H1 (cell line): ENCODE data around the gene PEPD. TPM values are rescaled to one million over a fixed set of nuclear protein-coding genes. Genes with fewer than 3 reads are reported as not detected.

Experiments used
- CTCF ChIA-PET: fragments of 300-600 bp; sonication (Branson Sonifier 250); formaldehyde crosslinking; loops from one replicate; lab custom pipeline; 2021; ENCODE audit not compliant: partially characterized antibody; lab: Charles Lee
- POLR2A ChIA-PET: fragments of 300-600 bp; sonication (Branson Sonifier 250); formaldehyde crosslinking; loops from one replicate; lab custom pipeline; 2021; ENCODE audit warnings: inconsistent platforms; ENCODE audit not compliant: partially characterized antibody; lab: Charles Lee
- DNase-seq, 2 experiments: peaks; one replicate each; pipeline versions ENCODE4 v3.0.0 to v3.0.0-alpha.2; 2010 to 2022; ENCODE audit warnings: low spot score in 2 of 2, low read depth in 1 of 2, mixed read lengths in 1 of 2
- FAIRE-seq: peaks from 2 replicates; lab custom pipeline; 2011; peaks lifted over from hg19 to GRCh38; lab: Jason Lieb, UNC
- H2AFZ ChIP-seq: 2 replicates; pipeline ENCODE4 v1.8.1; 2012; ENCODE audit warnings: low read length, inconsistent platforms
- H2AK5ac ChIP-seq: 2 replicates; pipeline ENCODE4 v1.6.1; 2013; ENCODE audit warnings: low read depth, low read length
- H2BK120ac ChIP-seq: replicated peaks from 2 replicates; pipeline ENCODE3; 2013; ENCODE audit warnings: low read depth, low read length, inconsistent platforms
- H2BK12ac ChIP-seq: 2 replicates; pipeline ENCODE4 v1.6.1; 2013; ENCODE audit warnings: low read depth, low read length
- H2BK15ac ChIP-seq: 2 replicates; pipeline ENCODE4 v1.6.1; 2013; ENCODE audit warnings: low read length
- H2BK20ac ChIP-seq: 2 replicates; pipeline ENCODE4 v1.6.1; 2013; ENCODE audit warnings: low read length
- H2BK5ac ChIP-seq: 2 replicates; pipeline ENCODE4 v1.6.1; 2013; ENCODE audit warnings: low read depth, low read length
- H3K14ac ChIP-seq: 2 replicates; pipeline ENCODE4 v1.6.1; 2013; ENCODE audit warnings: inconsistent platforms; ENCODE audit not compliant: insufficient read length
- H3K18ac ChIP-seq: 2 replicates; pipeline ENCODE4 v1.6.1; 2013; ENCODE audit warnings: low read length; ENCODE audit errors: extremely low read depth
- H3K23ac ChIP-seq: 2 replicates; pipeline ENCODE4 v1.6.1; 2013; ENCODE audit warnings: inconsistent platforms; ENCODE audit not compliant: insufficient read length
- H3K23me2 ChIP-seq: 2 replicates; pipeline ENCODE4 v1.6.1; 2013; ENCODE audit warnings: low read depth, low read length
- H3K27ac ChIP-seq: 2 replicates; pipeline ENCODE4 v1.6.1; 2011; ENCODE audit warnings: low read depth, low read length, inconsistent platforms
- H3K27me3 ChIP-seq, 4 experiments: replicated peaks in 1 of 4; 1 replicate in 1 of 4; 2 replicates in 3 of 4; pipeline versions ENCODE4 v1.6.1 to v1.8.1; 2011 to 2013; ENCODE audit warnings: low read length in 3 of 4, mild to moderate bottlenecking in 3 of 4, inconsistent platforms in 2 of 4, mixed read lengths in 2 of 4, moderate library complexity in 1 of 4; ENCODE audit not compliant: control insufficient read depth in 3 of 4, insufficient read depth in 3 of 4; ENCODE audit errors: extremely low read depth in 1 of 4
- H3K36me3 ChIP-seq, 4 experiments: 2 replicates each; pipeline versions ENCODE4 v1.6.1 to v1.8.1; 2011 to 2013; ENCODE audit warnings: mild to moderate bottlenecking in 4 of 4, low read length in 3 of 4, moderate library complexity in 2 of 4, control low read depth in 1 of 4, inconsistent platforms in 1 of 4; ENCODE audit not compliant: insufficient read depth in 4 of 4, control insufficient read depth in 2 of 4
- H3K4ac ChIP-seq: replicated peaks from 2 replicates; pipeline ENCODE3; 2013; ENCODE audit warnings: low read length, low read depth, mixed read lengths, inconsistent platforms; ENCODE audit not compliant: insufficient read length
- H3K4me1 ChIP-seq, 4 experiments: replicated peaks in 1 of 4; 1 replicate in 1 of 4; 2 replicates in 3 of 4; pipeline versions ENCODE4 v1.6.1 to v1.8.1; 2011 to 2013; ENCODE audit warnings: low read length in 3 of 4, inconsistent platforms in 2 of 4, mixed read lengths in 1 of 4; ENCODE audit not compliant: insufficient read depth in 4 of 4, control insufficient read depth in 3 of 4
- H3K4me2 ChIP-seq, 2 experiments: 2 replicates each; pipeline versions ENCODE4 v1.6.1 to v1.8.1; 2011 to 2013; ENCODE audit warnings: low read depth in 2 of 2, low read length in 2 of 2, control low read depth in 1 of 2, inconsistent platforms in 1 of 2, mild to moderate bottlenecking in 1 of 2; ENCODE audit not compliant: insufficient read depth in 1 of 2
- H3K4me3 ChIP-seq, 4 experiments: fragments of 200-600, 300-600 bp in 1 of 4; sonication (generic), shearing (Covaris generic), sonication (Bioruptor Twin) in 1 of 4; 2 replicates each; pipeline versions ENCODE4 v1.5.1 to v1.8.1; 2011 to 2016; ENCODE audit warnings: low read length in 4 of 4, low read depth in 3 of 4, control low read depth in 2 of 4, inconsistent platforms in 2 of 4, mild to moderate bottlenecking in 2 of 4, mixed read lengths in 1 of 4, moderate library complexity in 1 of 4; ENCODE audit not compliant: insufficient read depth in 2 of 4; ENCODE audit errors: extremely low read depth in 1 of 4
- H3K56ac ChIP-seq: replicated peaks from 2 replicates; pipeline ENCODE3; 2013; ENCODE audit warnings: low read depth, mild to moderate bottlenecking, mixed read lengths, low read length, inconsistent platforms; ENCODE audit not compliant: insufficient read length
- H3K79me1 ChIP-seq: 2 replicates; pipeline ENCODE4 v1.6.1; 2013; ENCODE audit warnings: low read depth, low read length, control low read depth
- H3K79me2 ChIP-seq, 2 experiments: 2 replicates each; pipeline versions ENCODE4 v1.6.1 to v1.8.1; 2012 to 2013; ENCODE audit warnings: low read length in 2 of 2, mild to moderate bottlenecking in 2 of 2, inconsistent platforms in 1 of 2; ENCODE audit not compliant: insufficient read depth in 2 of 2, control insufficient read depth in 1 of 2
- H3K9ac ChIP-seq, 4 experiments: replicated peaks in 1 of 4; 1 replicate in 1 of 4; 2 replicates in 3 of 4; pipeline versions ENCODE4 v1.6.1 to v1.8.1; 2011 to 2013; ENCODE audit warnings: low read depth in 3 of 4, low read length in 3 of 4, control low read depth in 2 of 4, mild to moderate bottlenecking in 2 of 4, moderate library complexity in 2 of 4, inconsistent platforms in 1 of 4; ENCODE audit errors: extremely low read depth in 1 of 4
- H3K9me3 ChIP-seq, 2 experiments: 2 replicates each; pipeline versions ENCODE4 v1.6.1 to v1.8.1; 2012 to 2013; ENCODE audit warnings: mild to moderate bottlenecking in 2 of 2, moderate library complexity in 2 of 2, control low read depth in 1 of 2, inconsistent platforms in 1 of 2, low read depth in 1 of 2, low read length in 1 of 2, mixed read lengths in 1 of 2; ENCODE audit not compliant: insufficient read depth in 2 of 2
- H4K20me1 ChIP-seq, 2 experiments: replicated peaks in 1 of 2; 2 replicates each; pipeline versions ENCODE3 to v1.8.1; 2011 to 2013; ENCODE audit warnings: inconsistent platforms in 2 of 2, low read length in 2 of 2, mild to moderate bottlenecking in 1 of 2; ENCODE audit not compliant: insufficient read depth in 2 of 2, control insufficient read depth in 1 of 2
- H4K5ac ChIP-seq: 2 replicates; pipeline ENCODE4 v1.6.1; 2013; ENCODE audit warnings: low read length, low read depth, mixed read lengths, inconsistent platforms; ENCODE audit not compliant: insufficient read length
- H4K8ac ChIP-seq: 2 replicates; pipeline ENCODE4 v1.8.0; 2013; ENCODE audit warnings: mild to moderate bottlenecking, moderate library complexity, low read length, inconsistent platforms; ENCODE audit not compliant: insufficient read depth; ENCODE audit errors: extremely low read depth
- H4K91ac ChIP-seq: replicated peaks from 2 replicates; pipeline ENCODE3; 2013; ENCODE audit warnings: low read length, mixed read lengths, inconsistent platforms; ENCODE audit not compliant: insufficient read length
- CTCF ChIP-seq, 3 experiments: IDR thresholded peaks; 1 replicate in 2 of 3; 2 replicates in 1 of 3; pipeline versions ENCODE4 v1.5.1 to v1.6.1; 2011; ENCODE audit warnings: low read length in 3 of 3, mild to moderate bottlenecking in 3 of 3, inconsistent platforms in 2 of 3, low read depth in 1 of 3, moderate library complexity in 1 of 3; ENCODE audit not compliant: insufficient read depth in 1 of 3; ENCODE audit errors: control extremely low read depth in 1 of 3
- E2F6 ChIP-seq: IDR thresholded peaks from 2 replicates; pipeline ENCODE4 v1.6.1; 2012; ENCODE audit warnings: inconsistent platforms
- EP300 ChIP-seq, 2 experiments: IDR thresholded peaks; 1 replicate in 1 of 2; 2 replicates in 1 of 2; pipeline ENCODE4 v1.6.1; 2011 to 2012; ENCODE audit warnings: low read depth in 2 of 2, low read length in 2 of 2, mild to moderate bottlenecking in 2 of 2, borderline replicate concordance in 1 of 2, inconsistent platforms in 1 of 2, moderate library complexity in 1 of 2
- FOSL1 ChIP-seq: IDR thresholded peaks from 2 replicates; pipeline ENCODE4 v1.6.1; 2011; ENCODE audit warnings: mild to moderate bottlenecking, low read depth, low read length, moderate library complexity; ENCODE audit not compliant: insufficient read depth
- TCF12 ChIP-seq: IDR thresholded peaks from 2 replicates; pipeline ENCODE4 v1.6.1; 2011; ENCODE audit warnings: low read depth, mild to moderate bottlenecking, low read length
- USF2 ChIP-seq: IDR thresholded peaks from 2 replicates; pipeline ENCODE4 v1.6.1; 2011; ENCODE audit warnings: low read length, improper control_type of control experiment
- YY1 ChIP-seq: IDR thresholded peaks from 2 replicates; pipeline ENCODE4 v1.6.1; 2011; ENCODE audit warnings: low read depth, mild to moderate bottlenecking, low read length
- WGBS, 2 experiments: shearing (Covaris generic) in 1 of 2; methylation state at CpG; one replicate each; pipeline versions ENCODE4 v1.1.6 to v1.1.7; 2013 to 2015; ENCODE audit warnings: low lambda C conversion rate in 2 of 2, mixed read lengths in 2 of 2, inconsistent platforms in 1 of 2, low coverage in 1 of 2, missing lambda C conversion rate in 1 of 2; ENCODE audit not compliant: insufficient replicate concordance in 2 of 2, insufficient coverage in 1 of 2, insufficient read length in 1 of 2; ENCODE audit errors: extremely low coverage in 1 of 2, missing lambda C conversion rate in 1 of 2; 5-methylcytosine and 5-hydroxymethylcytosine counted together
- polyA plus RNA-seq, 7 experiments: library from polyadenylated mRNA; depleted of rRNA in 3 of 7; stranded (reverse) in 5 of 7; unstranded in 2 of 7; fragments of >200 nt in 5 of 7; fragments of 200-250 nt in 2 of 7; gene quantifications; 1 replicate in 5 of 7; 2 replicates in 1 of 7; 4 replicates in 1 of 7; pipeline versions ENCODE4 v1.2.1 to v1.2.3, GENCODE V29; 2011 to 2013; ENCODE audit warnings: missing spikeins in 2 of 7, mixed read lengths in 2 of 7
- total RNA-seq: library from RNA; stranded (reverse); fragmentation: NEBNext Ultra II Directional; extraction: Animal tissue kit (Norgen Biotek cat#: 25700); gene quantifications from 2 replicates; pipeline ENCODE4 v1.2.1, GENCODE V29; 2021

Gene PEPD
- total and polyA plus RNA-seq, 2 of the 8 experiments (the other 6 are each of a cell fraction or from before 2014, with no cell fraction given): 84.1 to 178 TPM

GRCh38 chr19:33413868-33414666, 107.5 kb downstream of the PEPD start:
- H3K36me3 ChIP-seq: no peaks in the 10 kb centered on the region
- no peak overlapping the region for H3K4ac ChIP-seq
- no peak overlapping the region for H3K4me3 ChIP-seq
- H3K23ac ChIP-seq: no peak overlapping the region
- no peak overlapping the region for H2BK120ac ChIP-seq
- no peaks in the 10 kb centered on the region for H3K79me2 ChIP-seq
- H2BK20ac ChIP-seq: no peak overlapping the region
- no peak for FAIRE-seq
- H3K56ac ChIP-seq: no peak overlapping the region
- no peaks in the 10 kb centered on the region for H3K9me3 ChIP-seq
- no peak for DNase-seq
- H4K20me1 ChIP-seq: peaks cover 6 to 19% of the 10 kb centered on the region in 2 experiments
- no peak overlapping the region for H4K5ac ChIP-seq
- H3K4me1 ChIP-seq: peaks cover 0 to 7% (median 2%) of the 10 kb centered on the region in 4 experiments; a peak in 2 of 7 replicates
- no peak overlapping the region for H2BK5ac ChIP-seq
- H2BK15ac ChIP-seq: no peak overlapping the region
- H3K79me1 ChIP-seq: 0 out of 2 replicates have a peak, but pooled peaks cover 3% of the 10 kb centered on the region
- H4K8ac ChIP-seq: no peak overlapping the region
- CTCF ChIA-PET: interaction anchor here (0.5 to 24.5 kb wide), 14 partner anchors 12 to 377 kb away, joined by 3 to 426 read pairs (median 3); no protein-coding TSS in a partner anchor
- POLR2A ChIA-PET: interaction anchor here (1.1 kb wide), 1 partner anchor 188 kb away, joined by 4 read pairs; the partner anchor contains the start of gene SLC7A10
- no peak overlapping the region for H2AFZ ChIP-seq
- H3K27me3 ChIP-seq: no peaks in the 10 kb centered on the region; a peak in 1 of 7 replicates
- no peak overlapping the region for H3K9ac ChIP-seq
- no peak overlapping the region for H3K4me2 ChIP-seq
- H3K18ac ChIP-seq: no peak overlapping the region
- no peak overlapping the region for H3K14ac ChIP-seq
- no peak overlapping the region for H2AK5ac ChIP-seq
- no peak overlapping the region for H3K27ac ChIP-seq
- H2BK12ac ChIP-seq: no peak overlapping the region
- 91% methylated on average over 19 of the region's 25 CpGs; no CpG with 5 or more reads in 1 of the 2 experiments for WGBS, 2 experiments
- no peak overlapping the region for H4K91ac ChIP-seq
- H3K23me2 ChIP-seq: no peaks in the 10 kb centered on the region
- TF ChIP-seq FOSL1 (no peak), USF2 (no peak), E2F6 (no peak), YY1 (no peak), TCF12 (no peak), EP300 (IDR thresholded peaks at IDR 0.05; ENCODE audit: borderline replicate concordance in 1 of 2, low read depth in 2 of 2, low read length in 2 of 2) (no peak), CTCF (IDR thresholded peaks at IDR 0.05; ENCODE audit: control extremely low read depth in 1 of 3, insufficient read depth in 1 of 3, low read depth in 1 of 3, low read length in 3 of 3) (no peak)
